Loucy (cell line): ENCODE results near the gene C11orf65.

Experiments
- CTCF ChIP-seq: fragments of 200-600 bp; sonication (generic); conservative IDR thresholded peaks from 2 replicates; pipeline ENCODE4 v1.5.1; 2014; ENCODE audit warnings: mild to moderate bottlenecking, antibody characterized with exemption, low read length
- EZH2phosphoT487 ChIP-seq: fragments of 200-600 bp; IDR thresholded peaks from 2 replicates; pipeline ENCODE4 v1.6.1; 2018; ENCODE audit warnings: antibody characterized with exemption, mild to moderate bottlenecking, moderate library complexity, borderline replicate concordance

GRCh38 chr11:108486828-108487227 is 19.5 kb upstream of the C11orf65 start:
- TF ChIP-seq CTCF = no peak
- TF ChIP-seq EZH2phosphoT487 = no peak
